OCI-LY7 (cell line): ENCODE measurements around the gene ELK3. TPM values are rescaled to one million over a fixed set of nuclear protein-coding genes. Genes with fewer than 3 reads are reported as not detected.
A peak's percentile ranks its signal among the peaks of the same experiment; 100 is the strongest.

Experiments used
- BruUV-seq: library from RNA; stranded (reverse); fragments of 400-500 nt; replicated peaks from 2 replicates; lab custom pipeline; 2021; lab: Mats Ljungman, UMichigan
- CTCF ChIA-PET: fragments of 300-600 bp; sonication (Branson Sonifier 250); formaldehyde crosslinking; loops from one replicate; lab custom pipeline; 2022; ENCODE audit warnings: antibody characterized with exemption; ENCODE audit not compliant: unreplicated experiment; lab: Charles Lee
- POLR2A ChIA-PET: fragments of 300-600 bp; sonication (Branson Sonifier 250); formaldehyde crosslinking; loops from one replicate; lab custom pipeline; 2022; ENCODE audit warnings: antibody characterized with exemption; lab: Charles Lee
- DNase-seq: peaks from one replicate; pipeline ENCODE4 v3.0.0-alpha.2; 2015; ENCODE audit warnings: low spot score
- H2AFZ ChIP-seq: fragments of 200-600 bp; sonication (generic), shearing (Covaris generic); 2 replicates; pipeline ENCODE4 v1.6.1; 2014; ENCODE audit warnings: mild to moderate bottlenecking, antibody characterized with exemption, low read length, moderate library complexity
- H3K27ac ChIP-seq: fragments of 200-600 bp; sonication (generic); 2 replicates; pipeline ENCODE4 v1.5.1; 2014; ENCODE audit warnings: mixed run types, low read depth, mild to moderate bottlenecking, moderate library complexity, low read length, inconsistent platforms; ENCODE audit not compliant: poor library complexity, severe bottlenecking
- H3K36me3 ChIP-seq: fragments of 200-600 bp; sonication (generic); 2 replicates; pipeline ENCODE4 v1.6.1; 2014; ENCODE audit warnings: mild to moderate bottlenecking, antibody characterized with exemption, low read length, moderate library complexity, mixed read lengths; ENCODE audit not compliant: insufficient read depth
- H3K4me1 ChIP-seq: fragments of 200-600 bp; sonication (generic); 2 replicates; pipeline ENCODE4 v1.5.1; 2014; ENCODE audit warnings: mild to moderate bottlenecking, low read length; ENCODE audit not compliant: insufficient read depth, poor library complexity, severe bottlenecking
- H3K4me2 ChIP-seq: fragments of 200-600 bp; sonication (generic); 2 replicates; pipeline ENCODE4 v1.6.1; 2014; ENCODE audit warnings: mild to moderate bottlenecking, low read length
- H3K4me3 ChIP-seq: fragments of 200-600 bp; sonication (generic); 2 replicates; pipeline ENCODE4 v1.5.1; 2014; ENCODE audit warnings: mild to moderate bottlenecking, low read depth, low read length; ENCODE audit not compliant: poor library complexity, severe bottlenecking
- H3K79me2 ChIP-seq: fragments of 200-600 bp; sonication (generic); 2 replicates; pipeline ENCODE4 v1.6.1; 2016; ENCODE audit warnings: low read depth, mild to moderate bottlenecking, low read length, moderate library complexity, mixed read lengths; ENCODE audit not compliant: insufficient read depth
- H3K9me2 ChIP-seq: fragments of 200-600 bp; sonication (generic); 2 replicates; pipeline ENCODE4 v1.6.1; 2016; ENCODE audit warnings: mild to moderate bottlenecking, low read length, mixed read lengths; ENCODE audit not compliant: insufficient read depth
- H3K9me3 ChIP-seq: fragments of 200-600 bp; sonication (generic); 2 replicates; pipeline ENCODE4 v1.6.1; 2014; ENCODE audit warnings: mild to moderate bottlenecking, mixed run types, low read length, mixed read lengths
- H4K20me1 ChIP-seq: fragments of 200-600 bp; sonication (generic); 2 replicates; pipeline ENCODE4 v1.6.1; 2014; ENCODE audit warnings: mild to moderate bottlenecking, antibody characterized with exemption, low read length, moderate library complexity, mixed read lengths; ENCODE audit not compliant: insufficient read depth
- EZH2phosphoT487 ChIP-seq: fragments of 200-600 bp; sonication (generic); IDR thresholded peaks from 2 replicates; pipeline ENCODE4 v1.6.1; 2018; ENCODE audit warnings: low read depth, borderline replicate concordance, mild to moderate bottlenecking, mixed run types, antibody characterized with exemption, low read length, moderate library complexity, mixed read lengths
- intact Hi-C: fragments of 100-400 bp; cut with micrococcal nuclease; formaldehyde crosslinking; loops from one replicate; pipeline ENCODE4 v1.10.0; 2022; ENCODE audit not compliant: unreplicated experiment
- total RNA-seq, 2 experiments: library from RNA; depleted of rRNA in 1 of 2; stranded (reverse); fragments of >200 nt in 1 of 2; shearing (Covaris generic) in 1 of 2; gene quantifications; 2 replicates each; pipeline ENCODE4 v1.2.3, GENCODE V29; 2014 to 2022
- TF ChIP-seq, protein P1 (sequence below): fragments of 200-600 bp; sonication (generic); conservative IDR thresholded peaks from 2 replicates; pipeline ENCODE4 v1.5.1; 2014; ENCODE audit warnings: mild to moderate bottlenecking, antibody characterized with exemption, low read length, moderate library complexity, mixed read lengths

The ELK3 gene
- total RNA-seq, 2 experiments from 2014 or later: 1.9 to 4.2 TPM

DNA sequence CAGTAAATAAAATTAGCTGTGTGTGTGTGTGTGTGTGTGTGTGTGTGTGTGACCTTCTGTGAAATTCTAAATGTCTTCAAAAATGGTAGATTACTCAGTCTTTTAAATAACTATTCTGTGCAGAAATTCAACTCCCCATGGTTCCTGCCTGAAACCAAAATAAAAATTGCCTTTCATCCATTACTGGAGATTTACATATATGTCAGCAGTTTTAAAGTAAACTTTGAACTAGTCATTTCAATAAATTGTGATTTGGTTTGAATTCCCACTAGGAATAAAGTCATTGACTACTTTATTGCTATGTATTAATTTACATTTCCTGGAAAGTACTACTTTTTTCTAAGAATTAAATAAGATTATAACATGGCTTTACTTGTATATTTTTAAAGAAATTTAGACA, 5.3 kb downstream of the ELK3 start:
- peaks cover 7% of the 10 kb centered on the region; the same call in 1 of the 2 replicates for H3K79me2 ChIP-seq
- no peak overlapping the region for H3K27ac ChIP-seq
- ChIA-PET CTCF (no interaction called here), POLR2A (interaction anchor here (0.7 to 2.0 kb wide), 5 partner anchors 10 to 49 kb away, joined by 3 to 11 read pairs (median 3); no protein-coding TSS in a partner anchor)
- H3K4me2 ChIP-seq: peak overlapping the region; percentile 60
- TF ChIP-seq EZH2phosphoT487: no peak
- TF ChIP-seq, protein P1, sequence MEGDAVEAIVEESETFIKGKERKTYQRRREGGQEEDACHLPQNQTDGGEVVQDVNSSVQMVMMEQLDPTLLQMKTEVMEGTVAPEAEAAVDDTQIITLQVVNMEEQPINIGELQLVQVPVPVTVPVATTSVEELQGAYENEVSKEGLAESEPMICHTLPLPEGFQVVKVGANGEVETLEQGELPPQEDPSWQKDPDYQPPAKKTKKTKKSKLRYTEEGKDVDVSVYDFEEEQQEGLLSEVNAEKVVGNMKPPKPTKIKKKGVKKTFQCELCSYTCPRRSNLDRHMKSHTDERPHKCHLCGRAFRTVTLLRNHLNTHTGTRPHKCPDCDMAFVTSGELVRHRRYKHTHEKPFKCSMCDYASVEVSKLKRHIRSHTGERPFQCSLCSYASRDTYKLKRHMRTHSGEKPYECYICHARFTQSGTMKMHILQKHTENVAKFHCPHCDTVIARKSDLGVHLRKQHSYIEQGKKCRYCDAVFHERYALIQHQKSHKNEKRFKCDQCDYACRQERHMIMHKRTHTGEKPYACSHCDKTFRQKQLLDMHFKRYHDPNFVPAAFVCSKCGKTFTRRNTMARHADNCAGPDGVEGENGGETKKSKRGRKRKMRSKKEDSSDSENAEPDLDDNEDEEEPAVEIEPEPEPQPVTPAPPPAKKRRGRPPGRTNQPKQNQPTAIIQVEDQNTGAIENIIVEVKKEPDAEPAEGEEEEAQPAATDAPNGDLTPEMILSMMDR: no peak
- intact Hi-C loops: loop anchor here (5.0 to 10.0 kb wide), 2 partner anchors 625 to 1197 kb away; partner anchors contain the start of gene NDUFA12
- H3K9me2 ChIP-seq: no peaks in the 10 kb centered on the region
- H2AFZ ChIP-seq: no peak overlapping the region
- H4K20me1 ChIP-seq: no peaks in the 10 kb centered on the region
- BruUV-seq: no TSS peak
- H3K9me3 ChIP-seq: no peaks in the 10 kb centered on the region
- no peaks in the 10 kb centered on the region for H3K36me3 ChIP-seq
- H3K4me3 ChIP-seq: peak overlapping the region; percentile 10
- H3K4me1 ChIP-seq: peaks cover 49% of the 10 kb centered on the region
- DNase-seq: no peak

DNA sequence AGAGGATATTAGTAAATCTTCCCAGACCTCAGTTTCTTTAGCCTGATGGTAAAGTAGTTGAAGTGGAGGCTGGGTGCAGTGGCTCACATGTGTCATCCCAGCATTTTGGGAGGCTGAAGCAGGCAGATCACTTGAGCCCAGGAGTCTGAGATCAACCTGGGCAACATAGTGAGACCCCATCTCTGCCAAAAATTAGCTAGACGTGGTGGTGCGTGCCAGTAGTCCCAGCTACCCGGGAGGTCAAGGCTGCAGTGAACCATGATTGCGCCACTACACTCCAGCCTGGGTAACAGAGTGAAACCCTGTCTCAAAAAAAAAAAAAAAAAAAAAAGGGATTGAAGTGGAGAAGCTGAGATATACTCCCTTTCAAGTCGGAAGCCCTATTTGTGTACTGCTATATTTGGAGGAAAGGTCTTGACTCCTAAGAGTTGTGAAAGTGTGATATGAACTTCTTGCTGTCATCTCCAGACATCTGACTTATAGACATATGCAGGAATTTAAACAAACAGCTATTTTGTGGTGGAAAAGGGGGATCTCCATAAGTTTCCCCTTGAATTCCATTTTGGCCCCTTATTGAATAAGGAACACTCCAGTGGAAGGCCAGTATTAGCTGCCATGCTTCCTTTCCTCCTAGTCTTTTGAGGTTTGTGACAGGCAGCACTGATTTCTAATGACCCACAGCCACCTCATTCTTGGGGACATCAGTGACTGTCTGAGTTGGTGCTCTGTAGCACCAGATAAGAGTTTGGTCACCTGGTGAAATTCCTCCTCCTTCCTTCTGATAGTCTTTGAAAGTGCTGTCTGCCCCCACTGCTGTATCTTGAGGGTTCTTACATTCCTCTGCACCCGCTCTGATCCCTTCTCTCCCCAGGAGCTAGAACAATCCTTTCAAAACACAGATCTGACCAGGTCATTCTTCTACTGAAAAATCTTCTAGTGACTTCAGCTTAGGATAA, 7.4 kb downstream of the ELK3 start:
- ChIA-PET POLR2A (interaction anchor here (0.6 to 1.6 kb wide), 6 partner anchors 9 to 202 kb away, joined by 3 to 7 read pairs (median 3); no protein-coding TSS in a partner anchor), CTCF (interaction anchor here (0.7 kb wide), 1 partner anchor 17 kb away, joined by 3 read pairs; no protein-coding TSS in a partner anchor)
- Histone ChIP-seq H3K4me2 (no peak overlapping the region), H2AFZ (no peak overlapping the region), H3K9me2 (no peaks in the 10 kb centered on the region), H3K27ac (no peak overlapping the region), H3K36me3 (no peaks in the 10 kb centered on the region), H3K4me1 (peaks cover 35% of the 10 kb centered on the region), H4K20me1 (0 out of 2 replicates have a peak, but pooled peaks cover 1% of the 10 kb centered on the region), H3K4me3 (no peak overlapping the region), H3K79me2 (peaks cover 7% of the 10 kb centered on the region; the same call in 1 of the 2 replicates), H3K9me3 (no peaks in the 10 kb centered on the region)
- intact Hi-C loops: no loop called here
- no peak for DNase-seq
- BruUV-seq: no TSS peak
- TF ChIP-seq, protein P1: no peak
- TF ChIP-seq EZH2phosphoT487: no peak
